HuH-7.5 (cell line): Measurements from ENCODE around the gene CYP4A22.
"Not testable (repeated sequence)": the region's sequence is repeated elsewhere in the genome, so short reads cannot be mapped to it uniquely, and the experiment has no call there.

ENCODE experiments used
- DNase-seq: peaks from one replicate; pipeline ENCODE4 v3.0.0; 2011; ENCODE audit warnings: low spot score

The CYP4A22 gene, protein sequence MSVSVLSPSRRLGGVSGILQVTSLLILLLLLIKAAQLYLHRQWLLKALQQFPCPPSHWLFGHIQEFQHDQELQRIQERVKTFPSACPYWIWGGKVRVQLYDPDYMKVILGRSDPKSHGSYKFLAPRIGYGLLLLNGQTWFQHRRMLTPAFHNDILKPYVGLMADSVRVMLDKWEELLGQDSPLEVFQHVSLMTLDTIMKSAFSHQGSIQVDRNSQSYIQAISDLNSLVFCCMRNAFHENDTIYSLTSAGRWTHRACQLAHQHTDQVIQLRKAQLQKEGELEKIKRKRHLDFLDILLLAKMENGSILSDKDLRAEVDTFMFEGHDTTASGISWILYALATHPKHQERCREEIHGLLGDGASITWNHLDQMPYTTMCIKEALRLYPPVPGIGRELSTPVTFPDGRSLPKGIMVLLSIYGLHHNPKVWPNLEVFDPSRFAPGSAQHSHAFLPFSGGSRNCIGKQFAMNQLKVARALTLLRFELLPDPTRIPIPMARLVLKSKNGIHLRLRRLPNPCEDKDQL

DNA sequence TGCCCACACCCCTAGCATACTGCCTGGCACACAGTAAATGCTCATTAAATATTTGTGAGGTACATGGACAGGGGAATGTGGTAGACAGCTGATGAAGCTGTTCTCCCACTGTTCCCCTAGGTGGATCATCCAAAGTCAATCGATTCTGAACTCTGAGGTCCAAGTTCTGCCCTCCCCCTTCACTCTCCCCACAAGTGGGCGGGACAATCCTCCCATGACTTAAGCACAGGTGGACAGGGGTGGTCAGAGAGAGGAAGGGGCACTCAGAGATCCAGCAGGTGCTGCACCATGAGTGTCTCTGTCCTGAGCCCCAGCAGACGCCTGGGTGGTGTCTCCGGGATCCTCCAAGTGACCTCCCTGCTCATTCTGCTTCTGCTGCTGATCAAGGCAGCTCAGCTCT, at the start of gene CYP4A22:
Gene CYP4A22 (plus strand): TSS at position 244 of the 400 bp plus-strand sequence. CDS start 45 bp downstream, at position 289.
- DNase-seq, result no peak

DNA sequence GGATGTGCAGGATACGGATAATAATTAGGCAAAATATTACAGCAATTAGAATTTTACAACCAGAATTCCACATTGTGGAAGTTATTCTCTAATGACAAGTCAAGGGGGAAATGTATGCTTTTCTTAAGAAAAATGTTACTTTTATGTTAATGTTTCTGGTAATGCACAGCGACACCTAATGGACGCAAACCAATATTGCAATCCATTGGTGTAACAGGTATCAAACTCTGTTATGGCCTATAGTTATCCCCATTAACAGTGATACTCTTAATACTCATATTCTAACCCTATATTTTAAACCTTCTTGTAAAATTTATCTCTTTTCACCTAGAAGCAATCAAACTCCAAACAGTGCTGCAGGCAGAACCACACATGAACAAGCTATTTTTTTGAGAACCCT, 47.9 kb upstream of the CYP4A22 start:
- DNase-seq, result not testable (repeated sequence)

DNA sequence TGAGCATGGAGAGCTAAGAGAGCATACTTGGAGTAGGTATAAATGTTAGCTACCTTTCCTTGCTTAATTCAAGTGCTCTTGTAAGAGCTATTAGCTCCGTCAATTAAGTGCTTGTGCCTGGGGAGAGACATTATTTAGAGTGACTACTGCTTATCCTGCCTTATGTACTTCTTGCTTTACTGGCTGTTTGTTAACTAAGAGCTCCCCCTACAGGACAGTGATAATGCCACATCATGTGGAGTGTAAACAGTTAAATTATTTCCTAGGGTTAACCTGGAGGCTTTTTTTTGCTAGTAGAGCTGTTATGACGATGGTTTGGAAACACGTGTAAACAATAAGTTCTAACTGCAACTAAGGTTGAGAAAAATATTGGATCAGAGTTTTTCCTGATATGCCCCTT, 45.8 kb upstream of the CYP4A22 start:
- not testable (repeated sequence) for DNase-seq

DNA sequence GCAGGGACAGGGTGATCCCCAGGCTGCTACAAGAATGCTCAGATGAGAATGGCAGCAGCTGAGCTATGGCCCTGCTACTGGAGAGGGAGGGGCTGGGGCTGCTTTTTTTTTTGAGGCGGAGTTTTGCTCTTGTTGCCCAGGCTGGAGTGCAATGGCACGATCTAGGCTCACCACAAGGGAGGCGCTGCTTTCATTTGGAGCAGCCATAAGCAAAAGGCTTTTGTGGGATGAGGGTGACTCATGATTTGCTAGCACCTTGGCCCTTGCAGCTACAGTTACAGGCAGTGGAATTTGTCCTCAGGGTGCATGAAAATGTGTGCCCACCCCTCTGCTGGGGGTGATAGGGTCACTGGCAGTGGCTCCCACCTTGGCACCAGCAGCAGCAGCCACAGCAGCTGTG, 32.4 kb upstream of the CYP4A22 start:
- no peak for DNase-seq

DNA sequence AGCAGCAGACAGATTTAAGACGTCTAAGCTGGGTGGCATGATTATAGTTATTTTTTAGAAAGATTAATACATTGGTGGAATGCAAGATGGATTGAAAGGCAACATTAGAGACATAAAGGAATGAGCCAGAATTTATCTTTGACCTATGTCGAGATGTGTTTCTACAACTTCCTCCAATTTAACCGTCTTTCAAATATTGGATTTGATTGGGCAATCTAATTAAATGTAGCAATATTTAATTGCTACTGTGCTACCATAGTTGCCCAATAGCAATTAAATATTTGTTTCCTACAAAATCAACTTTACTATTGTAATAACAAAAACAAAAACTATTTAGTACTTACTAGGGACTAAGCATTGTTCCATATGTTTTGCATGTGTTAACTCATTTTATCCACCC, 30.4 kb upstream of the CYP4A22 start:
- DNase-seq, result no peak

DNA sequence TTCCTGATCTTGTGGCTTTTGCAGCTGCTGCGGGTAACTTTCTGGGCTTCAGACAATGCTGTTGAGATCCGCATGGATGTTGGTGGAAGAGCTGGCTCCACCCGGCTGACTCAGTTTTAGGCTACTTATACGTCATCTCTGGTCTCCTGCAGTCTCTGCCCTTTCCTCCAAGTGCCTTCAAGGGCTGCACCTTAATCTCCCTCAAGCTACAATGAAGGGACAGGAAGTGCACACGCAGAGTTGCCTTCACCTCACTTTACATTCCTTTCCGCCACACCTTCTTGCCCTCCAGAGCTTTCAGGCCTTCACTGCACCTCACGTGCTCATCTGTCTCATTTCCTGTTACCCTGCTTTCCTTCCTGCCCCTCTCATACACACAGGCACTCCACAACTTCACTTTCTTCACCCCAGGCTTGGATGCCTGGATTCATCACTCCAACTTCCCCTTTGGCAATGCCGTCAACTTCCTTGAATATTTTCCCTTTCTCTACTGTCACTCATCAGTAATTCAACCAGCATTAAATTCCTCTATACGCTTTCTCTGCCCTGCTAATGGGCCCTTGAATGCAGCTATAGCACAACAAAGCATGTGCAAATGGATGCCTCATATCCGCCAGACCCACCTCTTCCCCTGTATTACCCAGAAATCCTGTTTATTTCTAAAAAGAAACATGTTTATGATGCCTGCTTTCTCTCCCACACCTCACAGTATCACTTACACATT, 29.2 kb upstream of the CYP4A22 start:
- not testable (repeated sequence) for DNase-seq

DNA sequence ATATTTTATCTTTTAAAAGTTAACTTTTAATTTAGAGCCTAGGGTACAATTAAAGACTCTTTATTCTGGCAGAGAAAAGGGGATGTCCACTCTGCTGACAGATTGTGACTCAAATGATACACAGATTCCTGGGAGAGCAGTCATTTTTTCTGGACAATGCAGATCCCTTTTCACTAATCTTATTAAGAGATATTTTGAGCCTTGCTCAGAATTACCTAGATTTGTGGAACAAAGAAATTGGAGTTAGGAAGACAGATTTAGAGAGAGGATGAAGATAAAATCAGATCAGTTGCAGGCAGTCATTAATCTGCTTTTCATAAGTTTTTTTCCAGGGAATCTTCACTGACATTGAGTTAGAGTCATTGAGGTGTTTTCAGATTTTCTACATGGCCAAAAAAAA, 27.8 kb upstream of the CYP4A22 start:
- DNase-seq, result not testable (repeated sequence)

DNA sequence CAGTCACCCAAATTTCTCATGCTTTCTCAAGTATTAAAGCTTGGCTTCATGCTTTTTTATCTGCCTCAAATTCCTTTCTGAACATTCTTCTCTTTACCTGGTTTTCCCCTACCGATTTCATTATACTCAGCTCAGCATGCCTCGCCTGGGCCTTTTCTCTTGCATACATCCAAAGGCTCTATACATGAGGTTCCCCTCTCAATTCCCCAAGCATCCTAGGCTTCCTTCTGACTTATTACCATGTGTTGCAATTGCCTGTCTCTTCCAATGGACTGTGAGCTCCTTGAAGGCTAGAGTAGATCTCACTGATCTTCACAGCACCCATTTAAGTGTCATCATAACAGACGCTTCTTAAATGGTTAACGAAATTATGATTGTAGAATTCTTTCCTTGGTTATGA, 24.1 kb upstream of the CYP4A22 start:
- no peak for DNase-seq

DNA sequence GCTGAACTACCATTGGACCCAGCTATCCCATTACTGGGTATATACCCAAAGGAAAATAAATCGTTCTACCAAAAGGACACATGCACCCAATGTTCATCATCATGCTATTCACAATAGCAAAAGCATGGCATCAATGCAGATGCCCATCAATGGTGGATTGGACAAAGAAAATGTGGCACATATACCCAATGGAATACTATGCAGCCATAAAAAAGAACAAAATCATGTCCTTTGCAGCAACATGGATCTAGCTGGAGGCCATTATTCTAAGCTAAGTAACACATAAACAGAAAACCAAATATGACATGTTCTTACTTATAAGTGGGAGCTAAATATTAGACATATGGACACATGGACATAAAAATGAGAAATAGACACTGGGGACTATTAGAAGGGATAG, 16.2 kb upstream of the CYP4A22 start:
- DNase-seq, result not testable (repeated sequence)

DNA sequence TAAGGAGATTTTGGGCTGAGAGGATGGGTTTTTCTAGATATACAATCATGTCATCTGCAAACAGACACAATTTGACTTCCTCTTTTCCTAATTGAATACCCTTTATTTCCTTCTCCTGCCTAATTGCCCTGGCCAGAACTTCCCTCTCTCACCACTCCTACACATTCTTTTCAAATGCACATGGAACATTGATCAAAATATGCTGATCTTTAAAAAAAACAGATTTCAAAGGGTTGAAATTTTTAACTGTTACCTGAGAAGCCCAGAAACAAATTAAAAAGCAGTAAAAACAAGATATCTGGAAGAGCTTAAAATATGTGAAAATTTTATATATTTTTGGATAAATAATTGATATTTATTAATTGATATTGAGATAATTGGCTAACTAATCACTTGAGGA, 12.4 kb upstream of the CYP4A22 start:
- DNase-seq, result not testable (repeated sequence)

DNA sequence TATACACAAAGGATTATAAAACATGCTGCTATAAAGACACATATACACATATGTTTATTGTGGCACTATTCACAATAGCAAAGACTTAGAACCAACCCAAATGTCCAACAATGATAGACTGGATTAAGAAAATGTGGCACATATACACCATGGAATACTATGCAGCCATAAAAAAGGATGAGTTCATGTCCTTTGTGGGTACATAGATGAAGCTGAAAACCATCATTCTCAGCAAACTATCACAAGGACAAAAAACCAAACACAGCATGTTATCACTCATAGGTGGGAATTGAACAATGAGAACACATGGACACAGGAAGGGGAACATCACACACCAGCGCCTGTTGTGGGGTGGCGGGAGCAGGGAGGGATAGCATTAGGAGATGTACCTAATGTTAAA, 10.2 kb upstream of the CYP4A22 start:
- DNase-seq, result not testable (repeated sequence)

DNA sequence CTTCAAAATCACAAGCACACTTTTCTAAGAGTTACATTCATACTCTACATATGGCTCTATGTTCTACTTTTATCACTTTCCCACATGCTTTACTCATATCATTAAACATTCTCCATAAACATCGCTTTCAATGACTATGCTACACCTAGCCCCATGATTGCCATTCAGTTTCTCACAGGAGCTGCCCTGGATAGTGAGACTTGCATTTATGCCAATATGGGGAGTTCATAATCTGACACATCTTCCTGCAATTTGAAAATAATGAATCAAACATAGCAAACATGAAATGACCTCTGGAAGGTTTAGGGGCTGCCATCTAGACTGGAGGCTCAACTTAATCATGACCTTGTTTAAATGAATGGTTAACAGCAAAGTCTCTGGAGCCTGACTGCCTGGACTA, 9.0 kb upstream of the CYP4A22 start:
- DNase-seq, result no peak

DNA sequence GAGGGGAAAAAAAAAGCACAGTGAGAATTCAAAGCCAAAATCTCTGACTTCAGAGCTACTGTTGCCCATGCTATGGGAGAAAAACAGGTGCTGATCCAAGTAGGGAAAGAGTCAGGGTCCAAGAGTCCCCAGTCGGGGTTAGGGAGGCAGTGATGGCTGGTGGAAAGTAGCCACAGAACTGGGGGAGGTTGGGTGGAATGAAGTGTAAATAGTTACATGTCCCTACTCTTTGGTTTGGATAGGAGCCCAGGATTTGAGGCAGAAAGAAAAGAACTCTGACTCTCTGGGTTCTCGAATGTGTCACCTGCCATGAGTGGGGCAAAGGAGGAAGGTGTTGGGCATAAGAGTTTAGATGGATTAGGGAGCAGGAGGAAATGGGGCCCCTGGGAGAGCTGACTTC, 8.4 kb upstream of the CYP4A22 start:
- DNase-seq, result not testable (repeated sequence)

DNA sequence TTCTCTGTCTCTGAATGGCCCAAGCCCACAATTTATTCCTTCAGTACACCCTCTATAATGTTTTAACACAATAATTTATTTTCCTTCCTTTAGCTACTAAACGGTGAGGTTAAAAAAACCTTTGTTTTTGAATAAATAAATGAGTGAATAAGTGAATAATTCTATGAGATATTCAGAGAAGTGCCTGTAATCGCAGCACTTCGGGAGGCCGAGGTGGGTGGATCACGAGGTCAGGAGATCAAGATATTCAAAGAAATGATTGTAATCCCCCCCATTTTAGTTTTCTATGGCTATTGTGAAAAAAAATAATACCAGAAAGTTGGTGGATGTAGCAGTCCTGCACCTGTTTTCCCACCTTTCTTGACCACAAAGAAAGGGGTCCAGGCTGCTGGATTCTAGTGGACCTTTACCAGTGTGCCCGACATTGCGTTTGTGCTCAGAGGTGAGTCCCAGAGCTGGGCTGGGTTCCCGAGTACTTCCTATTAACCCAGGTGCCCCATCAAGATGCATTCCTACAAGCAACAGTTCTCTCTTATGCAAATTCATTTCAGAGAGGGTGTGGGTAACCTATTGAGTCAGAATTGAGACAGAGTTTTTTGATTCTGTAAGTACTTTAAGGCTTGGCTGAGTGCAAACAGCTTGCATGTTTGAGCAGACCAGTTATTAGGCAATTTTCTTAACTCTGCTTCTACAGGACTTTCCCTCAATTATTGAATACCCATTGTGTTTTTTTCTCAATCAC, 7.6 kb upstream of the CYP4A22 start:
- not testable (repeated sequence) for DNase-seq

DNA sequence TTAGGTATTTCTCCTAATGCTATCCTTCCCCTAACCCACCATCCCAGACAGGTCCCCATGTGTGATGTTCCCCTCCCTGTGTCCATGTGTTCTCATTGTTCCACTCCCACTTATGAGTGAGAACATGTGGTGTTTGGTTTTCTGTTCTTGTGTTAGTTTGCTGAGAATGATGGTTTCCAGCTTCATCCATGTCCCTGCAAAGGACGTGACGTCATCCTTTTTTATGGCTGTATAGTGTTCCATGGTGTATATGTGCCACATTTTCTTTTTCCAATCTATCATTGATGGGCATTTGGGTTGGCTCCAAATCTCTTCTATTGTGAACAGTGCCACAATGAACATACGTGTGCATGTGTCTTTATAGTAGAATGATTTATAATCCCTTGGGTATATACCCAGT, 4.6 kb upstream of the CYP4A22 start:
- DNase-seq, result not testable (repeated sequence)

DNA sequence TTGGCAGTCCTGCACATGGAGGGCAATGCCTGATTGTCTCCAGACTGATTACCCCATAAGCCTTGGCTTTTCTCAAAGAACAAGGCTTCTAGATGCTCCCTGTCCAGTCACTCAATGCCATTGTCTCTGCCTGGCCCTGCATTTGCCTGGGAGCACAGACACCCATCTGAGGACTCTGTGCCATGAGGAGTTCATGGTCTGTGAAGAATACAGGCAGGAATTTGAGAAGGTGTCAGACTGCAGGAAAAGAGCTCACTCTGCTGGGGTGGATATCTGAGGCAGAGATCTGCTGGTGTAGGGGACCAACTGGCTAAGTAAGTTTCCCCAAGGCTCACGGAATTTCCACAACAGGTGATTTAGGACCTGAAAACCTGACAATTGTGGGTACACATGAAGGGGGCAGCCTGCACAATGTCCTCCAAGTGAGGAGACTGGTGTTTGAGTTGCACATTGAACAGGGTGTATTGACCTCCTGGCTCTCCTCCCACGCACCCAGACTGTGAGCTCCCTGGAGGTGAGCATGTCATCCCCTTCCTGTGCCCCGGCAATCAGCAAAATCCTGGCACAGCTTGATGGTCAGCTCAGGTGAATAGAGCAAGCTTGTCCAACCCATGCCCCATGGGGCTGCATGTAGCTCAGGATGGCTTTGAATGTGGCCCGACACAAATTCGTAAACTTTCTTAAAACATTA, 829 bp downstream of the CYP4A22 start:
- DNase-seq, result no peak

DNA sequence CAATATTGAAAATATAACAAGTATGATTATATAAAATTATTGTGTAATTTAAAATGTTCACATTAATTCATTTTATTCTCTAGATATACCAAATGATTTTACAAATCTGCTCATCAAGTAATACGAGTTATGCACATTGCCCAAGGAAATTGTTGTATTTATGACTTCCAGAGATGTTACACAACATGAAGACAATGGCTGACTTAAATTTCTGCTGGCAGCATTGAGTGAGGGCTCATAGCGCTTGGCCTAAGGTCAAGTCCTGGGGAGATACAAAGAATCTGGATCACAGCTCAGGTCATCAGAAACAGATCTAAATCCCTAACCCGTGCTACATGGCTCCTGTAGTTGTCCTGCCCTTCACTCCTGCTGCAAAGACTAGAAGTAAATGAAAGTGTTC, 3.1 kb downstream of the CYP4A22 start:
- not testable (repeated sequence) for DNase-seq

DNA sequence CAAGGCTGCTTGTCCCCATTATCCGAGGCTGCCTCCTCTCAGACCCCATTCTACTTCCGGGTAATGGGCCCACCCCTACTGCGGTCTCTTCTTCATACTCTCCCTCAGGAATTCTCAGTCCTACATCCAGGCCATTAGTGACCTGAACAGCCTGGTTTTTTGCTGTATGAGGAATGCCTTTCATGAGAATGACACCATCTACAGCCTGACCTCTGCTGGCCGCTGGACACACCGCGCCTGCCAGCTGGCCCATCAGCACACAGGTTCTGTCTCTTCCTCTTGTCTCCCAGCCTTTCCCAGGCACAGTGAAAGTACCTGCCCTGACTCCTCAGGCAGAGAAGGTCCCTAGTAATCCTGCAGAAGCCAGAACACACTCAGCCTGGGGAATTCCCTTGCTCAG, 6.4 kb downstream of the CYP4A22 start:
- not testable (repeated sequence) for DNase-seq

DNA sequence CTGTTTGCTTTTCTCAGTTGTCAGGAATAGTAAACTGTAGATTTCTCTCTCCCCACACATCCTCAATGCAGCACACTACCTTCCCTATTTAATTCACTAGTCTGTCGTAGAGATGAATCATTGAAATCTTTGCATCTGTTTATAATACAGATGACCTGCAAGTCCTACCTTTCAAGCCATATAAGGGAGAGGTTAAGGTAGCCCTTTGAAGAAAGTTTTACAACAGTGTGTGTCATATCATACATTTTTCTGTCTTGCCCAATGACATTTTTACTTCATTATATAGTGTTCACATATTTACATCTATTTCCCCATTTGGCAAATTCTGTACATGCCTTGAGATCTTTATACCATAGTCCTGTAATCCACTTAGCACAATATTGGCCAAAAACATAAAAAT, 9.3 kb downstream of the CYP4A22 start:
- not testable (repeated sequence) for DNase-seq

DNA sequence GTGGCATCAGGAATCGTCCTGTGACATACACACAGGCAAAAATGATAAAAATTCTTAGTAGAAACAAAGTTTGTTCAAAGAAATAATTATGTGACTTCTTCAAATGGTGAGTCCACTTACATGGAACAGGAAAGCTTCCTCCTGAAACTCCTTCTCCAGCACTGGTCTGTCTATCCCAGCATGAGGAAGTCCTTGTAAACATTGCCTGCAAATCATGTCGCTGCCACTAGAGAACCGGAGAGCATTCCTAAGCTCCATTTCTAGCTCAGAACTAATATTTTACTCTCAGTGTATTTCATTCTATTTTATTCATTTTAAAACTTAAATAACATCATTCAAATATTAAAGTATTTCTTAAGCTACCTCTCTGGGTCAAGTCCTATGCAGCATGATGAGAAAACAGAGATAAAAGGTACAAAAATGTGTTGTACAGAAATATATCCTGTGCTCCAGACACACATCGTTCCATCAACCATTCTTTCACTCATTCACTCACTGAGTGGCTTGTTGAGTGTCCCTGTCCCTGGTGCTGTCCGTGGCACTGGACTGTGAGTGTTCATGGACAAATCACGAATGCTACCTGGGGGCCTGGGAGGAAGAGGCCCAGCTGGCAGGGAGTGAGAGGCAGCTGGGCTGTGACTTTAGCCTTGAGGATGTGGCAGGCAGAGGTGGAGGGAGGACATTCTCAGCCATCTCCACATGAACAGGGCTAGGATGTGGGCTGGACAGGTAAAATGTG, 10.0 kb downstream of the CYP4A22 start:
- no peak for DNase-seq

DNA sequence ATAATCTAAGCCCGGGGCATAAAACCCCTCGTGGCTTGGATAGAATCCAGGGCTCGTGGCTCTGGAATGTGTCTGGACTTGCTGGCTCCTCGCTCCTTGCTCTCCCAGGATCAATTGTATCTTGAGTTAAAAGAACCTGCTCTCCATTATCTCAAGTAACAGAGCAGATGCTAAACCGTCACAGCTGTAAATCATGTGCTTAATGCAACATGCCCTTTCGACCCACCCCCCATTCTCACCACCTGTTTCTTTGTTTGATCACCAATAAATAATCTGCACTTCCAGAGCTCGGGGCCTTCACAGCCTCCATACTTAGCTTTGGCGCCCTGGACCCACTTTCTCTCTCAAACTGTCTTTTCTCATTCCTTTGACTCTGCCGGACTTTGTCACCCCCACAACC, 11.9 kb downstream of the CYP4A22 start:
- DNase-seq, result not testable (repeated sequence)
